Measurements from ENCODE around the gene GPANK1.

Gene GPANK1

GRCh38 chr6:31617010-31617409 is 47.8 kb downstream of the GPANK1 start:
- no peak for DNase-seq (ENCODE audit: low spot score)

GRCh38 chr6:31615748-31616147 is 49.0 kb downstream of the GPANK1 start:
- no peak for DNase-seq (ENCODE audit: low spot score)

- DNase-seq (ENCODE audit: low spot score), result no peak
Observed at GRCh38 chr6:31614684-31615578, 49.9 kb downstream of the GPANK1 start, which contains the start of gene AIF1. AIF1 (plus strand) TSS chr6:31615234; CDS start chr6:31615330, 96 bp downstream.

GRCh38 chr6:31614075-31614619 is 50.6 kb downstream of the GPANK1 start:
- no peak for DNase-seq (ENCODE audit: low spot score)
